GM18909 (cell line): ENCODE measurements around the gene PITRM1.

Source experiments
- ATAC-seq: cut with Tn5 transposase; IDR thresholded peaks from one replicate; pipeline ENCODE4 v1.9.1; 2021; ENCODE audit warnings: mild to moderate bottlenecking; ENCODE audit not compliant: unreplicated experiment, poor library complexity

Gene PITRM1

GRCh38 chr10:3143366-3143765, 29.2 kb downstream of the PITRM1 start:
- ATAC-seq = no peak

- ATAC-seq = no peak
Observed at GRCh38 chr10:3142146-3142875, 30.3 kb downstream of the PITRM1 start.

- ATAC-seq = no peak
Observed at GRCh38 chr10:3141351-3142005, 31.1 kb downstream of the PITRM1 start.

- ATAC-seq = no peak
Observed at GRCh38 chr10:3140280-3140679, 32.3 kb downstream of the PITRM1 start.

GRCh38 chr10:3139216-3139910, 33.2 kb downstream of the PITRM1 start:
- no peak for ATAC-seq

GRCh38 chr10:3137958-3138726, 34.4 kb downstream of the PITRM1 start:
- no peak for ATAC-seq

GRCh38 chr10:3136763-3137611, 35.6 kb downstream of the PITRM1 start:
- ATAC-seq = no peak

GRCh38 chr10:3136336-3136735, 36.2 kb downstream of the PITRM1 start:
- no peak for ATAC-seq

- ATAC-seq = no peak
Observed at GRCh38 chr10:3135006-3135405, 37.6 kb downstream of the PITRM1 start.

GRCh38 chr10:3133948-3134347, 38.6 kb downstream of the PITRM1 start:
- no peak for ATAC-seq

GRCh38 chr10:3132036-3133025, 40.3 kb downstream of the PITRM1 start:
- ATAC-seq = no peak

- no peak for ATAC-seq
Observed at GRCh38 chr10:3131098-3131497, 41.5 kb downstream of the PITRM1 start.

- no peak for ATAC-seq
Observed at GRCh38 chr10:3129581-3130340, 42.8 kb downstream of the PITRM1 start.

GRCh38 chr10:3128379-3129130, 44.0 kb downstream of the PITRM1 start:
- ATAC-seq = no peak

- ATAC-seq = no peak
Observed at GRCh38 chr10:3127921-3128320, 44.7 kb downstream of the PITRM1 start.

- ATAC-seq = no peak
Observed at GRCh38 chr10:3126741-3127346, 45.7 kb downstream of the PITRM1 start.

- ATAC-seq = no peak
Observed at GRCh38 chr10:3126249-3126648, 46.3 kb downstream of the PITRM1 start.
